ENCODE data around the gene ABCC4. TPM values are rescaled to one million over a fixed set of nuclear protein-coding genes. Genes with fewer than 3 reads are reported as not detected.

Gene ABCC4
- total RNA-seq, 1 donor from 2014 or later: 13.3 TPM

DNA sequence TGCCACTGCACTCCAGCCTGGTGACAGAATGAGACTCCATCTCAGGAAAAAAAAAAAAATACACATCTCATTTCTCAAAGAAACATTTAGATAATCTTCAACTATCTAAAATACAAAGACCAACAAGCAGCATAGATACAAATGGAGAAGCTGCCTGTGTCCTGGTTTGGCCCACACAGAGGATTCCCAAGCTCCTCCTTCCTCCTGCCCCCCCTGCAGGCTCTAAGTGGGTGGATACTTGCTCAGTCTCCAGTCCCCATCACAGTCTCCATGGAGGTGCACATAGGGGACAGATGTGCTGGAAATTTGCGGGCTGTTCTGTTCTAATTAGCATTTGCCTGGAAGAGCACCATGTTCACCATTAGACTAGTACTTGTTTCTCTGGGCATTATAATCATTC lies 59.9 kb downstream of the ABCC4 start:
- DNase-seq (ENCODE audit: extremely low spot score in 2 of 2): no peak
- Histone ChIP-seq H3K9me3 (no peaks in the 10 kb centered on the region), H3K27ac (no peak overlapping the region), H3K27me3 (no peaks in the 10 kb centered on the region), H3K4me3 (no peak overlapping the region), H3K4me1 (no peaks in the 10 kb centered on the region), H3K36me3 (no peaks in the 10 kb centered on the region)
- no peak for TF ChIP-seq POLR2AphosphoS5 (IDR thresholded peaks at IDR 0.05; ENCODE audit: insufficient read depth in 1 of 2, low read depth in 1 of 2)
- no peak for TF ChIP-seq CTCF (IDR thresholded peaks at IDR 0.05)
- TF ChIP-seq POLR2A (IDR thresholded peaks at IDR 0.05): no peak
- intact Hi-C loops (cut with DNase I): no loop called here

DNA sequence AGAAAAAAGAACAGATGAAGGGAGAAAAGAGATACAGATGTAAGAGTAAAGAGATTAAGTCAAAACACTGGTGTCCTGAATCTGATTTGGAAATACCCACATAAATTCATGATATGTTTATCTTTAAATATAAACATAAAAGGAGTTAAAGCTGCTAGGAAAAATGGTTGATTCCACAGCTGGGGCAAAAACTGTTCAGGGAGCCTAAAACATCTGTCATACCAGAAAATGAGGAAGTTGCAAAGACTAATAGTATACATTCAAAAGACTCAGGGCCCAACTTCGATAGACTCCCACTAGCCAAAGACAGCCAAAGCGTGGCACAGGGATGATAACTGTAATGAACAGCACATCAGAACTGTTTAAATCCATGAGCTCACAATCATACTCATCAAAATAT lies 62.0 kb downstream of the ABCC4 start:
- Histone ChIP-seq H3K9me3 (no peaks in the 10 kb centered on the region), H3K36me3 (no peaks in the 10 kb centered on the region), H3K27ac (no peak overlapping the region), H3K4me3 (no peak overlapping the region), H3K4me1 (no peaks in the 10 kb centered on the region), H3K27me3 (no peaks in the 10 kb centered on the region)
- intact Hi-C loops (cut with DNase I): no loop called here
- no peak for TF ChIP-seq POLR2A (IDR thresholded peaks at IDR 0.05)
- no peak for TF ChIP-seq POLR2AphosphoS5 (IDR thresholded peaks at IDR 0.05; ENCODE audit: insufficient read depth in 1 of 2, low read depth in 1 of 2)
- no peak for TF ChIP-seq CTCF (IDR thresholded peaks at IDR 0.05)
- DNase-seq (ENCODE audit: extremely low spot score in 2 of 2): no peak

- no peak for DNase-seq (ENCODE audit: extremely low spot score in 2 of 2)
- no peak for TF ChIP-seq CTCF (IDR thresholded peaks at IDR 0.05)
- no peak for TF ChIP-seq POLR2AphosphoS5 (IDR thresholded peaks at IDR 0.05; ENCODE audit: insufficient read depth in 1 of 2, low read depth in 1 of 2)
- no peak for TF ChIP-seq POLR2A (IDR thresholded peaks at IDR 0.05)
- no peak overlapping the region for H3K4me3 ChIP-seq
Observed at GRCh38 chr13:95237310-95237870, 63.9 kb downstream of the ABCC4 start.

GRCh38 chr13:95236774-95237173 lies 64.5 kb downstream of the ABCC4 start:
- intact Hi-C loops (cut with DNase I): no loop called here
- Histone ChIP-seq H3K9me3 (no peaks in the 10 kb centered on the region), H3K36me3 (no peaks in the 10 kb centered on the region), H3K4me1 (no peaks in the 10 kb centered on the region), H3K27ac (no peak overlapping the region), H3K4me3 (no peak overlapping the region), H3K27me3 (no peaks in the 10 kb centered on the region)
- DNase-seq (ENCODE audit: extremely low spot score in 2 of 2): no peak
- no peak for TF ChIP-seq CTCF (IDR thresholded peaks at IDR 0.05)
- no peak for TF ChIP-seq POLR2AphosphoS5 (IDR thresholded peaks at IDR 0.05; ENCODE audit: insufficient read depth in 1 of 2, low read depth in 1 of 2)
- TF ChIP-seq POLR2A (IDR thresholded peaks at IDR 0.05): no peak

More at GRCh38 chr13:95237310-95237870, 63.9 kb downstream of the ABCC4 start:
- no peaks in the 10 kb centered on the region for H3K4me1 ChIP-seq
- no peaks in the 10 kb centered on the region for H3K36me3 ChIP-seq
- H3K27ac ChIP-seq: no peak overlapping the region
- no peaks in the 10 kb centered on the region for H3K27me3 ChIP-seq
- intact Hi-C loops (cut with DNase I): no loop called here
- H3K9me3 ChIP-seq: no peaks in the 10 kb centered on the region

GRCh38 chr13:95235974-95236373 lies 65.3 kb downstream of the ABCC4 start:
- Histone ChIP-seq H3K27ac (no peak overlapping the region), H3K4me1 (no peaks in the 10 kb centered on the region), H3K36me3 (no peaks in the 10 kb centered on the region), H3K9me3 (no peaks in the 10 kb centered on the region), H3K27me3 (no peaks in the 10 kb centered on the region), H3K4me3 (no peak overlapping the region)
- intact Hi-C loops (cut with DNase I): no loop called here
- DNase-seq (ENCODE audit: extremely low spot score in 2 of 2): no peak
- TF ChIP-seq CTCF (IDR thresholded peaks at IDR 0.05) (no peak), POLR2AphosphoS5 (IDR thresholded peaks at IDR 0.05; ENCODE audit: insufficient read depth in 1 of 2, low read depth in 1 of 2) (no peak), POLR2A (IDR thresholded peaks at IDR 0.05) (no peak)

Data from vagina (tissue), 2 donors.